G401 (cell line): ENCODE data around the gene ANKRD55. TPM values are rescaled to one million over a fixed set of nuclear protein-coding genes. Genes with fewer than 3 reads are reported as not detected.
"Not testable (repeated sequence)": the region's sequence is repeated elsewhere in the genome, so short reads cannot be mapped to it uniquely, and the experiment has no call there.

Source experiments
- DNase-seq: peaks from one replicate; pipeline ENCODE4 v3.0.0-alpha.2; 2015; ENCODE audit warnings: low spot score
- in situ Hi-C: cut with HindIII; loops from 2 replicates; pipeline ENCODE4 v1.10.0; 2016; ENCODE audit warnings: low sequenced_read_pairs, mixed read lengths
- total RNA-seq: library from RNA; depleted of rRNA; stranded (reverse); fragments of >200 nt; shearing (Covaris generic); gene quantifications from 2 replicates; pipeline ENCODE4 v1.2.3, GENCODE V29; 2014

ANKRD55 gene
- total RNA-seq, 1 experiment from 2014 or later = not detected

DNA sequence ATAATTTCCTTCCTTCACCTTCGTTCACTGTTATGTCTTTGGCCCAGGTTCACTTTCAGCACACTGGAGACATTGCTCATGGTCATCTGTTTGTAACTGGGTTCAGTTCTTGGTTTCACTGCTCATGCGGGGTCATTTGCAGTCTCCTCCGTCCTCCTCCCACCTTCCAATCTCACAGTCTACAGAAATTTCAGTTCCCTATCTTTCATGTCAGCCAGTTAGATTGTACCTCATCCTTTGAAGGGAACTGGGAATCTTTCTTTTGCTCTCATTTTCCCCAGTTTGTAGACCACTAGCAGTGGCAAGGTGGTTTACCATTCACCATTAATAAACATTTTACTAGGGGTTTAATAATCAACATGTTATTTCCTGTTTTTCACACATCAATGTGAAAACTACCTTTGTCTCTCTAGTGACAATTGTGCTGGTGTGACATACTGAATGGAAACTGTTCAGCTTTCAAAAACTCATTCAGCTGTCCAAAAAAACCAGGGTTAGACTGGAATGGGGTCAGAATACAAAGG lies 137.5 kb downstream of the ANKRD55 start:
- DNase-seq = no peak
- in situ Hi-C loops = no loop called here

DNA sequence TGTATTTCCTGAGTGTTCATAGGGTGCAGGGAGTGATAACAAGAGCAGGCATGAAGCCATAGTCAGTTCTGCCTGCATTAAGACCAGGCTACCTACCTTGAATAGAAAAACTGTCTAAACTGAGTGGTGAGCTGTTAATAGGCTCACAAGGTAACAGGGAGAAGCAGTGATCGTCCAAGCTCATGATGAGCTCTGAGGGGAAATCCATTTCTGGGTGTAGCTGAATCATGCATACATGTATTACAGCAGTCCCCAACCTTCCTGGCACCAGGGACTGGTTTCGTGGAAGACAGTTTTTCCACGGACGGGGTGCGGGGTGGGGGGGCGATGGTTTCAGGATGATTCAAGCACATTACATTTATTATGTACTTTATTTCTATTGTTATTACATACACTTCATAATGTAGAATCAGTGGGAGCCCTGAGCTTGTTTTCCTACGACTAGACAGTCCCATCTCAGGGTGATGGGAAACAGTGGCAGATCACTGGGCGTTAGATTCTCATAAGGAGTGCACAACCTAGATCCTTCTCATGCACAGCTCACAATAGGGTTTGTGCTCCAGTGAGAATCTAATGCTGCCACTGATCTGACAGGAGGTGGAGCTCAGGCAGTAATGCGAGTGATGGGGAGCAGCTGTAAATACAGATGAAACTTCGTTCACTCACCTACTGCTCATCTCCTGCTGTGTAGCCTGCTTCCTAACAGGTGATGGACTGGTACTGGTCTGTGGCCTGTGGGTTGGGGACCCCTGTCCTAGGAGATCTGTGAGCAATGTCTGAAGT lies 138.4 kb downstream of the ANKRD55 start:
- no peak for DNase-seq
- in situ Hi-C loops = no loop called here

DNA sequence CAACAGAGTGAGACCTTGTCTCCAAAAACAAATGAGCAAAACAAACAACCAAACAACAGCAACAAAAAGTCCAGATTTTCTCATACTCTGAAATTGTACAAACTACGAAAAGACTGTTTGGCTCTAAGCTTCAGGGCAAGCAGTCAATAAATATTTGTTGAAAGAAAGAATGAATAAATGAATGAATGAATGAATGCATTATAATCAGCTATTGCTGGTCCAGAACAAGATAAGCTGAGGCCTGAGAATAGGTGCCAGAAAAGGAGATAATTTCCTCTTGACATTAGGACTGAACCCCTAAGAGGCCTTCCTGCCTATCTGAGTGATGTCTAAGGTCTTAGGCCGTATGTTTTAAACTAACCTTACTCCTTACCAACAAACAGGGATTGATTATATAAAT lies 139.2 kb downstream of the ANKRD55 start:
- no peak for DNase-seq
- in situ Hi-C loops = no loop called here

DNA sequence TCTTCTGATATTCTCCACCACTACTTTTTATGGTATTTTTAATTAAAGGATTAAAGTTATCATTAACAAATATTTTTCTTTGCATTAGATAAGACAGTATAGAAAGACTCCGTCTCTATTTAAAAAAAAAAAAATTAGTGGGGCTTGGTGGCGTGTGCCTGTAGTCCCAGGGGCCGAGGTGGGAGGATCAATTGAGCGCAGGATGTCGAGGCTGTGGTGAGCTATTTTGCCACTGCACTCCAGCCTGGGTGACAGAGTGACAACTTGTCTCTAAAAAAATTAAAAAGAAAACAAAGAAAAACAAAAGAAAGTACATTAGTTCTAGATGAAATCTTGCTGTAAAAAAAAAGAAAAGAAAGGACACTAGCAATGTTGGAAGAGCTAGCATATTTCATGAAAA lies 141.0 kb downstream of the ANKRD55 start:
- in situ Hi-C loops = no loop called here
- no peak for DNase-seq

DNA sequence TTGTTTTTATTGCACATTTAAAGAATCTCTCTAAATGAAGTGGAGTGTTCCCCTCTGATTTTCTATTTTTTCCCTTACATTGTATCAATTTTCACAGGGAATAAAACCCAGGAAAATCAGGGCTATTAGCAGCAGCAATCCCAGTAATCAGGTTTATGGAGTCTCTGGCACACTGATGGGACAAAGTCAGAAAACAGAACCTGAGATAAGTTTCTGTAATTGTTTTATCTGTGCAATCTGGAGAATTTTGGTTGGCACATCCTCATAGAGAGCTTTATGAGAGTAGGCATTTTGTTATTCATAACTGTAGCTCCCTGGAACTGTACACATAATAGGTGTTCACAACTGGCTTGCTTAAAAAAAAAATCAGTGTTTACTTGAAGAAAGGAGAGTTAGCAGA lies 141.5 kb downstream of the ANKRD55 start:
- in situ Hi-C loops = no loop called here
- no peak for DNase-seq

DNA sequence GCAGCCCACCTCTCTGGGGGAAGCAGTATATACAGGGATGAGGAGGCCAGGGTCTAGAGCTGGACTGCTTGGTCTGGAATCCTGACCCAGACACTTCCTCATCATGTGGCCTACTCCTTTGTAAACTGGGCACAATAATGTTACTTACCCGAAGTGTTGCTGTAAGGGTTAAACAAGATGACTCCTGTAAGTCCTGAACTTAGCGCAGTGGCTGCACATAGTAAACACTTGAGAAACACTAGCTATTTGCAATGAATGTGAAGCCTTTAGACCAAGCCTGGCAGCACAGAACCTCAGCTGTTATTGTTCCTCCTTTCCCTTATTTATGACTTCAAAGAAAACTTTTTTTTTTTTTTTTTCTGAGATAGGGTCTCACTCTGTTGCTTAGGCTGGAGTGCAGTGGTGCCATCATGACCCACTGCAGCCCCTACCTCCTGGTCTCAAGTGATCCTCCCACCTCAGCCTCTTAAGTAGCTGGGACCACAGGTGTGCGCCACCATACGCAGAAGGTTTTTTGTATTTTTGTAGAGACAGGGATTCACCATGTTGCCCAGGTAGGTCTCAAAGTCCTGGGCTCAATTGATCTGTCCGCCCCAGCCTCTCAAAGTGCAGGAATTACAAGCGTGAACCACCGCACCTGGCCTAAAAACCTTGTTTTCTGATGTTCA lies 142.2 kb downstream of the ANKRD55 start:
- in situ Hi-C loops = no loop called here

DNA sequence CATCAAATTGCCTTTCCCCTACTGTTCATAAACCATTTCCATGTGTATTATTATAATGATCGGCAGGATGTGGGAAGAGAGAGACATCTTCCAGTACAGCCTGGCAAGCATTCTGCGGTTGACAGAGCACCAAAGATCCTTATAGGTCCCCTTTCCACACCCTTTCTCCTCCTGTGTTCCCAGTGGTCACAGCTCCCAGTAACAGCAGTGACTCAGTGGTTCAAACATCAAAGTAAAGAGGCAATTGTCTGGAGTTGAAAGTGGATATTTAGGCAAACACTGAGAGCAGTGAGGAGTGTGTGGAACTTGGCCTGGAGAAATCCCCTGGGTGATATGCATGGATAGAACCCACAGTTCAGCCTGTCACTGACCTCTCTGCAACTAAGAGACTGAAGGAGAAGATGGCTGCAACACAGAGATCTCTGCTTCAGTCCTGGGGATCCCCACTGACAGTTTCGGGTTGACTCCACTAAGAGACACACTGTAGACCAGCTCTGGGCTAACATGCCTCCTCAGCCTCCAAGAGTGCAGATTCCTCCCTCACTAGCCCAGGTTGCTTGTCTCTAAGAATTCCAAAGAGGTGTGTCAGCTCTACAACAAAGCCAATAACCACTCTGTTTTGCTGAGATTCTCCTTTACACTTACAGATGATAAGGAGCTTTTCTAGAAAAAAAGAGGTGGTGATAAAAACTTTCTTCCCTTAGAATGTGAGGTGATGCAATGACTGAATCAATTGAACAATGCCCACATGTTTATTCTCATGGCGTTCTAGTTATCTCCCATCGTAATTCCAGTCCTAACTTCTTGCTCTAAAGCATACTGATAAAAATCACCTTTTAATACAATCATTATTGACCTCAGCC lies 143.9 kb downstream of the ANKRD55 start:
- no peak for DNase-seq

More for the DNA sequence above, 142.2 kb downstream of the ANKRD55 start:
- no peak for DNase-seq

DNA sequence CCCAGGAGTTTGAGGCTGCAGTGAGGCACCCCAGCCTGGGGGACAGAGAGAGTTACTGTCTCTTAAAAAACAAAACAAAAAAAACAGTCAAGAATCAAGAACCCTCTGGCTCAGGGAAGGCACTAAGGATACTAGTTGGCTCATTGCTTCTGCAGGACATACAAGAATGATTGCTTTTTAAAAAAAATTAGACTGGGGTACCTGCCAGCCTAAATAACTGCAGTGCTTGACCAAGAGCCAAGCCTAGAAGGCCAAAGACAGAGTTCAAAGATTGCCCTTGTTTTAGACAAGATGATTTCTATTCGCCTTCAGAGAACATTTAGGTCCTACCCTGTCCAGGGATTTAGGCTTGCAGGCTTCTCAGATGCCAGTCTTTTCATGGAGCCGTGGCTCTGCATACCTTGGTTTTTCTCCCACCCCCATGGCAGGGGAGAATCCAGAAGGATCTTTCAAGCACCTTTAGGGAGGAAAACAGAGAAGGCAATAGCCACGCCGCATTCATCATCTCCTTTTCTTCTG lies 144.6 kb downstream of the ANKRD55 start:
- no peak for DNase-seq
- in situ Hi-C loops = no loop called here

More for the DNA sequence above, 143.9 kb downstream of the ANKRD55 start:
- in situ Hi-C loops = no loop called here

DNA sequence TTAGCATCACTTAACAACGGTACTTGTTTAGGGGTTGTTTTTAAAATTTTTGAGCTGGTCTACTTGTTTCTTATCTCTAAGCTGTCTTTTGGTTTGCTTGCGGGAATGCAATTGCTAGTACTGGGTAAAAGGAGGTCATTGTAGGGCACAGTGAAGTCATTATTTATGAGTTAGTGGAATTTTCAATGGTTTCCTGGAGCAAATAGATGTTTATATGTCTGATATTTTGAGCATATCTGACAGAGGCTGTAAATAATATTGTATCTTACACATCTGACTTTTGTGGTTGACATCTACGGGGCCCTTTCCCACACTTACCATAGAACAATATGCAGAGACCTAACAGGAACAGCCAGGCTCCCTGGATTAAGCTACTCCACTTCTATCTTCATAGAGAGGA lies 147.9 kb downstream of the ANKRD55 start:
- no peak for DNase-seq
- in situ Hi-C loops = no loop called here

DNA sequence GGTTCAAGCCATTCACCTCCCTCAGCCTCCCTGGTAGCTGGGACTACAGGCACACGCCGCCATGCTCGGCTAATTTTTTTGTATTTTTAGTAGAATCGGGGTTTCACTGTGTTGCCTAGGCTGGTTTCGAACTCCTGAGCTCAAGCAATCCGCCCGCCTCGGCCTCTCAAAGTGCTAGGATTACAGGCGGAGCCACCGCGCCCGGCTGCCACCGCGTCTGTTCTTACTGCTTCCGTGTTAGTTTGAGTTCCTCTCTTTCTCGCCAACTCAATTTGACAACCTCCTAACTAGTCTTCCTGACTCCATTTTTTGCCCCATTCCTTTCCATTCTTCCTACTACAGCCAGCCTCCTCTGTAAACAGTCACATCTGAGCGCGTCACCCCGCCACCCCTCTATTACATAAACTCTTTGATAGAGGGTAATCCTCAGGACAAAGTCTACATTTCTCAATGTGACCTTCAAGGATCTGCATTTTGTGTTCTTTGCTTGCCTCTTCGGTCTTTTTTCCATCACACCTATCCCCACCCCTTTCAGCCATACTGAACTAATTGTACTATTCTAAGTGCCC lies 149.8 kb downstream of the ANKRD55 start:
- no peak for DNase-seq
- in situ Hi-C loops = no loop called here

DNA sequence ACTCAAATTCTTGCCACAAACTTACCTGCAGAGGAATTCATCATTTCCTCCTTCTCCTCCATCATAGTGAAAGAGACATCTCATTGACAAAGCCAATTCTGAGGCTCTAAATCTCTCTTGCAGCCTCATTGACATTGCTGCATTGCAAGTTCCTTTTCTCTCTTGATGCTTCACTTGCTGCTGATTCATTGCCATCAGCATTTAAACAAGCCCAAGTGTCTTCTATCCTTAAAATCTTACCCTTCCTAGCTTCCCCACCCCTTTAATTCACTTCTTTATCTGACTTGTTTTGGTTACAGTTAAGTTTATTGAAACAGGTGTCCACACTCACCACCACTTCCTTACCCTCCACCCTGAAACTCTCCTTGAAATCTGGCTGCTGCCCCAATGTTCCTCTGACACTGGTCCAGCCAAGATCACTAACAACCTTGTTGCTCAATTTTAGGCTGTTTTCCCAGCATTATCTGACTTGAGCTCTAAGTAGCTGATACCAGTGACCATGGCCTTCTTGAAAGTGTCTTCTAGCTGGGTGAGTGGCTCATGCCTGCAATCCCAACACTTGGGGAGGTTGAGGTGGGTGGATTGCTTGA lies 152.0 kb downstream of the ANKRD55 start:
- DNase-seq, in situ Hi-C loops: not testable (repeated sequence)

DNA sequence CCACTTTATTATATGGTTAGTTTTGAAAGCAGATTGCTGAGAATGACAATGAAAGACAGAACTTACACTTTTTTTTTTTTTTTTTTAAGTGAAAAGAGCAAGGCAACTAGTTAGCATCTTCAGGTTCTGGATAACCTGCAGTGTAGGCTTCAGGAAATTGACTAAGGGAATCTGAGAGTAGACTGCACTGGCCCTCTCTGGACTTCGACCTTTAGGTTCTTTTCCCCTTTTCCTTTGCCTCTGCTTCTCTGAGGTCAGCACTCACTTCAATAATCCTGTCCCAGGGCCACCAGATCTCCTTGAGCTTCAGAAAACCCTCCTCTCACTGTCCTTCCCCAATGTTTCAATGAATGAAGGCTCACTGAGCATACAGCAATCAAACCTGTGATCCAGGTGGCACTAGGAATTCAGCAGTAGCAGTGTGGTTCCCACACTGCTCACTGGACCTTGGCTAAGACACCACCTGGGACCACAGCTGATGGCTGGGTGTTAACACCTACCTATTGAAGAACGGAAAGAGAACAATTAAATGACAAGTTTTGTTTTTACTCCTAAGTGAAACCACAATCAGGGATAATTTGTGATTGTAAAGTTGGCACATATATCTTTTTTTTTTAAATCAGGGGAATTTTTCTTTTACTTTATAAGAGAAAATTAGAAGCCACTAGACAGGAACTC lies 152.6 kb downstream of the ANKRD55 start:
- in situ Hi-C loops = no loop called here
- DNase-seq = no peak

DNA sequence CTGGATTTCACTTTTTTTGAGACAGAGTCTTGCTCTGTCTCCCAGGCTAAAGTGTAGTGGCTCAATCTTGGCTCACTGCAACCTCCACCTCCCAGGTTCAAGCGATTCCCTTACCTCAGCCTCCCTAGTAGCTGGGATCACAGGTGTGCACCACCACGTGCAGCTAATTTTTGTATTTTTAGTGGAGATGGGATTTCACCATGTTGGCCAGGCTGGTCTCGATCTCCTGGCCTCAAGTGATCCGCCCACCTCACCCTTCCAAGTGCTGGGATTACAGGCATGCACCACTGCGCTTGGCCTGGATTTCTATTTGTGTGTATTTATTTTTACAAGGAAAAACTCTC lies 154.0 kb downstream of the ANKRD55 start:
- DNase-seq, in situ Hi-C loops: not testable (repeated sequence)

DNA sequence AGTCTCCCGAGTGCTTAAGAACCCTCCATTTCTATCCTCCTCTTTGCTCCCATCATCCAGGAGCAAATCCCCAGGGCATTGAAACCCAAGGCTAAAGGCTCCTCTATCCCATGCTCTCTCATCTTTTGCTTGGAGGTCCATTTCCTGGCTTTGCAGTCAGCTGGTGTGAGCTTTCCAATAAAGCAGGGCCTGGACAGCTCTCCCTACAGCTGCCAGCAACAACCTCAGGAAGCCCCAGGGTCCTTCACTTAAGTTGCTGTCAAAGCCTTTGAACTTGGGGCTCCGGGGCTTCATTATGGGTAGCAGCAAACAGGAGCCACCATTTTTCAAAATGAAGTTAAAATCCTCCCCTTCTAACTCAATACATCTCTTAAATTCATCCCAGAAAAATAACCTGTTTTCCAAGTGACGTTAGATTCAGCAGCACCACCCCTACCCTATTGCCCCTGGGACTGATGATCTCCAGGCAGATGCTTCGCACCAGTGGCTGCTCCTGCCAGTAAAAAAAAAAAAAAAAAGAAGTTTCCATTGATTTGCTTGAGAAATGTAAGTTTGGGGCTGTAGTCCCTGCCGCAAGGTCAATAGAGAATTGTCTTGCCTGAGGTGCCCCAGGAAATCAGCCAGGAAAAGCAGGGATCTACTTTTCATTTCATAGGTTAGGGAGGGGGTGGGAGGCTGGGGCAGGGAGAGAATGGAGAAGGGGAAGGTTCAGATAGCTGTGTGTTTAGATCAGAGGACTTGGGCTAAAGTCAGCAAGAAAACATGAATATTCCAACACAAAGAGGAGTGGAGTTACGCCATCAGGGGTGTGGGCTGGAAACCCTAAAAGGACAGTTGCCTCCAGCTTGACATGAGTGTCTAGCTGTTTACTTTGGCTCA lies 154.6 kb downstream of the ANKRD55 start:
- in situ Hi-C loops = no loop called here
- no peak for DNase-seq

DNA sequence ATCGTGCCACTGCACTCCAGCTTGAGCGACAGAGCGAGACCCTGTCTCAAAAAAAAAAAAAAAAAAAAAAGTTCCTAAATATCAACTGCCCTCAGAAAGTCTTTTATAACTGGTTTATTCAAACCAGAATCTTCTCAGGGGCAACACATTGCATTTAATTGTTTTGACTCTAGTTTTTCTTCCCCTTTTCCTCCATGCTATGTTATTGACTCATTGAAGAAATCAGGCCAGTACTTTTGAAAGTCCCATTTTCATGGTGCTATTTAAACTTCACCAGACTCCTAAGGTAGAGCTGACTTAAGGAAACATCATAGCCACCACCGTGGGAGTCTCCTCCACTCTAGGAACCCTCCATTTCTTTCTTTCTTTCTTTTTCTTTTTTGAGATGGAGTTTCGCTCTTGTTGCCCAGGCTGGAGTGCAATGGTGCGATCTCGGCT lies 155.3 kb downstream of the ANKRD55 start:
- in situ Hi-C loops = no loop called here
- DNase-seq = no peak

DNA sequence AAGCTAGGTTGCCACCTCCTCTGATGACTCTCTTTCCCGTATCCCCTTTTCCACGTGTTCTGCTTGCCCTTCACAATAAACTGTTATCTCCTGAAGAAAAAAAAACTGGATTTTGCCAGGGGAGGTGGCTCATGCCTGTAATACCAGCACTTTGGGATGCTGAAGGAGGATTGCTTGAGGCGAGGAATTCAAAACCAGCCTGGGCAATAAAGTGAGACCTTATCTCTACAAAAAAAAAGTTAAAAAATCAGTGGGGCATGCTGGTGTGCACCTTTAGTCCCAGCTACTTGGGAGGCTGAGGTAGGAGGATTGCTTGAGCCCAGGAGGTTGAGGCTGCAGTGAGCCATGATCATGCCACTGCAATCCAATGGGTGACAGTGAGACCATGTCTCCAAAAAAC lies 156.6 kb downstream of the ANKRD55 start:
- in situ Hi-C loops = no loop called here

DNA sequence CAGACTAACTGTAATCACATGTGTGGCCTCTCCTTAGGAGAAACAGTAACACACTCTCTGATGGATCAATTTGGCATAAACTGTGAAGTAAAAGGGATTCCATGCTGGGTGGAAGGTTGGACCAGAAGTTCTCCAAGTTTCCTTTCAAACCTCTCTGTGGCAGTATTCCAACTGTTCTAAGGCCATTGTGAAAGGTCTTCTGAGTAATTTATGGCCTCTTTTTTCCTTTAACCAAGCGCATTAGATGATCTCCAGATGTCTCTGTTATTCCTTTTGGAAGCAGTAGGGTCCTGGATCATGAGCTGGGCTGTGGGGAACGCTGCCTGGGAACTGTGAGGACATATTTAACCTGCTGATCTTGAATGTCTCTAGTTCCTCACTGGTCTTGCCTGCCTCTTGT lies 157.8 kb downstream of the ANKRD55 start:
- in situ Hi-C loops = no loop called here
- no peak for DNase-seq

More for the DNA sequence above, 156.6 kb downstream of the ANKRD55 start:
- DNase-seq = no peak
